ENCODE results near the gene TLCD1. TPM values are rescaled to one million over a fixed set of nuclear protein-coding genes. Genes with fewer than 3 reads are reported as not detected.

The TLCD1 gene
- total and polyA plus RNA-seq, 10 donors, result 0.97 to 3.5 (median 2.3) TPM; not detected in 1

GRCh38 chr17:28763804-28764266 is 37.8 kb upstream of the TLCD1 start:
- Histone ChIP-seq H3K27me3 (replicated peaks in 1 of 7) (no peaks in the 10 kb centered on the region), H3K4me1 (peaks cover 12 to 39% (median 27%) of the 10 kb centered on the region in 6 donors), H3K9me3 (no peaks in the 10 kb centered on the region), H3K36me3 (peaks cover 0 to 82% (median 27%) of the 10 kb centered on the region in 6 donors), H3K27ac (no peak overlapping the region), H3K4me3 (no peak overlapping the region)
- WGBS, 5 donors, result 68 to 74% (median 70%) methylated on average over 5 of the region's 5 CpGs
- intact Hi-C loops (cut with DNase I; ENCODE audit: low total_unique reads), result loop anchor here (10.0 kb wide), 2 partner anchors 51 to 151 kb away; no protein-coding TSS in a partner anchor
- TF ChIP-seq CTCF (IDR thresholded peaks at IDR 0.05 in 8 of 11, conservative IDR thresholded peaks at IDR 0.05 in 3 of 11) (peak; percentile 82 to 94 (median 89)), POLR2A (IDR thresholded peaks at IDR 0.05) (no peak)
- DNase-seq, result no peak

GRCh38 chr17:28763137-28763799 is 37.2 kb upstream of the TLCD1 start:
- Histone ChIP-seq H3K4me1 (peaks cover 12 to 39% (median 27%) of the 10 kb centered on the region in 6 donors), H3K36me3 (peaks cover 0 to 88% (median 33%) of the 10 kb centered on the region in 6 donors), H3K9me3 (no peaks in the 10 kb centered on the region), H3K27ac (no peak overlapping the region), H3K27me3 (replicated peaks in 1 of 7) (no peaks in the 10 kb centered on the region), H3K4me3 (no peak overlapping the region)
- TF ChIP-seq CTCF (IDR thresholded peaks at IDR 0.05 in 8 of 11, conservative IDR thresholded peaks at IDR 0.05 in 3 of 11), result no peak
- TF ChIP-seq POLR2A (IDR thresholded peaks at IDR 0.05), result no peak
- intact Hi-C loops (cut with DNase I; ENCODE audit: low total_unique reads), result loop anchor here (10.0 kb wide), 2 partner anchors 52 to 152 kb away; no protein-coding TSS in a partner anchor
- WGBS, 5 donors, result 62 to 96% (median 86%) methylated on average over 1 of the region's 1 CpG
- DNase-seq, result no peak

GRCh38 chr17:28760601-28761562 is 34.8 kb upstream of the TLCD1 start:
- no peaks in the 10 kb centered on the region for H3K27me3 ChIP-seq (replicated peaks in 1 of 7)
- peak in 1 of 3 donors; percentile 56 for TF ChIP-seq POLR2AphosphoS5 (IDR thresholded peaks at IDR 0.05)
- TF ChIP-seq POLR2A (IDR thresholded peaks at IDR 0.05), result no peak
- no peak for TF ChIP-seq CTCF (IDR thresholded peaks at IDR 0.05 in 8 of 11, conservative IDR thresholded peaks at IDR 0.05 in 3 of 11)
- 37 to 45% (median 38%) methylated on average over 9 of the region's 9 CpGs for WGBS, 5 donors
- peak; percentile 90 for DNase-seq
- peak overlapping the region in 7 of 8 donors; percentile 3 to 61 (median 43) for H3K27ac ChIP-seq
- peaks cover 0 to 91% (median 29%) of the 10 kb centered on the region in 6 donors for H3K36me3 ChIP-seq
- peaks cover 12 to 39% (median 27%) of the 10 kb centered on the region in 6 donors for H3K4me1 ChIP-seq
- no peaks in the 10 kb centered on the region for H3K9me3 ChIP-seq
- intact Hi-C loops (cut with DNase I; ENCODE audit: low total_unique reads), result loop anchor here (10.0 kb wide), 2 partner anchors 54 to 154 kb away; no protein-coding TSS in a partner anchor
- no peak overlapping the region for H3K4me3 ChIP-seq

Data from spleen (tissue), 11 donors.